Measurements from ENCODE around the gene PRSS12.

PRSS12 gene

GRCh38 chr4:118338518-118338917, 14.3 kb downstream of the PRSS12 start:
- no peaks in the 10 kb centered on the region for H3K36me3 ChIP-seq (ENCODE audit: control insufficient read depth, insufficient read depth, low read length)
- no peak overlapping the region for H3K27ac ChIP-seq
- no peak overlapping the region for H3K4me2 ChIP-seq (ENCODE audit: low read length)
- no peak overlapping the region for H3K4me3 ChIP-seq (ENCODE audit: low read depth, low read length)
- H3K27me3 ChIP-seq (ENCODE audit: control insufficient read depth, insufficient read depth, low read length), result no peaks in the 10 kb centered on the region
- no peak overlapping the region for H3K9ac ChIP-seq
- TF ChIP-seq CTCF (IDR thresholded peaks at IDR 0.05), result no peak
- H2AFZ ChIP-seq, result no peak overlapping the region
- no peaks in the 10 kb centered on the region for H3K79me2 ChIP-seq
- no peaks in the 10 kb centered on the region for H3K9me3 ChIP-seq (ENCODE audit: control insufficient read depth, low read length)
- no peaks in the 10 kb centered on the region for H3K4me1 ChIP-seq

- Histone ChIP-seq H3K4me3 (ENCODE audit: low read depth, low read length) (no peak overlapping the region), H3K27ac (no peak overlapping the region), H3K4me1 (no peaks in the 10 kb centered on the region), H2AFZ (no peak overlapping the region), H3K9ac (no peak overlapping the region), H3K4me2 (ENCODE audit: low read length) (no peak overlapping the region), H3K27me3 (ENCODE audit: control insufficient read depth, insufficient read depth, low read length) (no peaks in the 10 kb centered on the region), H3K79me2 (no peaks in the 10 kb centered on the region), H3K36me3 (ENCODE audit: control insufficient read depth, insufficient read depth, low read length) (no peaks in the 10 kb centered on the region), H3K9me3 (ENCODE audit: control insufficient read depth, low read length) (no peaks in the 10 kb centered on the region)
- TF ChIP-seq CTCF (IDR thresholded peaks at IDR 0.05), result no peak
These were observed 14.8 kb downstream of the PRSS12 start for GRCh38 chr4:118337954-118338353.

GRCh38 chr4:118335774-118336173, 17.0 kb downstream of the PRSS12 start:
- no peaks in the 10 kb centered on the region for H3K9me3 ChIP-seq (ENCODE audit: control insufficient read depth, low read length)
- H3K79me2 ChIP-seq, result no peaks in the 10 kb centered on the region
- H3K4me3 ChIP-seq (ENCODE audit: low read depth, low read length), result no peak overlapping the region
- no peaks in the 10 kb centered on the region for H3K36me3 ChIP-seq (ENCODE audit: control insufficient read depth, insufficient read depth, low read length)
- H2AFZ ChIP-seq, result no peak overlapping the region
- no peaks in the 10 kb centered on the region for H3K4me1 ChIP-seq
- no peak overlapping the region for H3K27ac ChIP-seq
- no peaks in the 10 kb centered on the region for H3K27me3 ChIP-seq (ENCODE audit: control insufficient read depth, insufficient read depth, low read length)
- TF ChIP-seq CTCF (IDR thresholded peaks at IDR 0.05), result no peak
- no peak overlapping the region for H3K9ac ChIP-seq
- no peak overlapping the region for H3K4me2 ChIP-seq (ENCODE audit: low read length)

- no peaks in the 10 kb centered on the region for H3K36me3 ChIP-seq (ENCODE audit: control insufficient read depth, insufficient read depth, low read length)
- H3K79me2 ChIP-seq, result no peaks in the 10 kb centered on the region
- no peak overlapping the region for H3K9ac ChIP-seq
- H2AFZ ChIP-seq, result no peak overlapping the region
- H3K27ac ChIP-seq, result no peak overlapping the region
- H3K27me3 ChIP-seq (ENCODE audit: control insufficient read depth, insufficient read depth, low read length), result no peaks in the 10 kb centered on the region
- H3K4me3 ChIP-seq (ENCODE audit: low read depth, low read length), result no peak overlapping the region
- no peaks in the 10 kb centered on the region for H3K9me3 ChIP-seq (ENCODE audit: control insufficient read depth, low read length)
- H3K4me1 ChIP-seq, result no peaks in the 10 kb centered on the region
- H3K4me2 ChIP-seq (ENCODE audit: low read length), result no peak overlapping the region
- TF ChIP-seq CTCF (IDR thresholded peaks at IDR 0.05), result no peak
These were observed 17.5 kb downstream of the PRSS12 start for GRCh38 chr4:118335324-118335723.

GRCh38 chr4:118331352-118331751, 21.5 kb downstream of the PRSS12 start:
- no peak overlapping the region for H3K27ac ChIP-seq

More at GRCh38 chr4:118331352-118331751, 21.5 kb downstream of the PRSS12 start:
- Histone ChIP-seq H2AFZ (no peak overlapping the region), H3K9me3 (ENCODE audit: control insufficient read depth, low read length) (no peaks in the 10 kb centered on the region), H3K4me1 (no peaks in the 10 kb centered on the region), H3K4me2 (ENCODE audit: low read length) (no peak overlapping the region), H3K79me2 (no peaks in the 10 kb centered on the region), H3K27me3 (ENCODE audit: control insufficient read depth, insufficient read depth, low read length) (no peaks in the 10 kb centered on the region), H3K9ac (no peak overlapping the region), H3K4me3 (ENCODE audit: low read depth, low read length) (no peak overlapping the region), H3K36me3 (ENCODE audit: control insufficient read depth, insufficient read depth, low read length) (no peaks in the 10 kb centered on the region)
- TF ChIP-seq CTCF (IDR thresholded peaks at IDR 0.05), result no peak
